HepG2 (cell line): ENCODE data around the gene GSTP1. TPM values are rescaled to one million over a fixed set of nuclear protein-coding genes. Genes with fewer than 3 reads are reported as not detected.
"Not testable (repeated sequence)": the region's sequence is repeated elsewhere in the genome, so short reads cannot be mapped to it uniquely, and the experiment has no call there.

Experiments used
- ATAC-seq: fragments of 200-7000 bp; cut with Tn5 transposase; 3 replicates; pipeline ENCODE4 v1.9.1; 2020; ENCODE audit warnings: mild to moderate bottlenecking, moderate library complexity
- BruUV-seq: library from RNA; stranded (reverse); fragments of 400-500 nt; replicated peaks from 2 replicates; lab custom pipeline; 2021; lab: Mats Ljungman, UMichigan
- CTCF ChIA-PET: fragments of 300-600 bp; formaldehyde crosslinking; extraction: SDS; loops from one replicate; lab custom pipeline; 2021; ENCODE audit warnings: low total read pairs, inconsistent platforms, low intra/inter-chr PET ratio; lab: Yijun Ruan, JAX
- POLR2A ChIA-PET: fragments of 350-600 bp; sonication (Branson Sonifier 250); formaldehyde crosslinking; loops from one replicate; lab custom pipeline; 2020; ENCODE audit warnings: antibody characterized with exemption, inconsistent platforms; lab: Yijun Ruan, JAX
- DNase-seq: peaks from one replicate; pipeline ENCODE4 v3.0.0-alpha.2; 2015; ENCODE audit warnings: low spot score
- FAIRE-seq: peaks from 3 replicates; lab custom pipeline; 2011; peaks lifted over from hg19 to GRCh38; lab: Jason Lieb, UNC
- H2AFZ ChIP-seq: one replicate; pipeline ENCODE4 v1.6.1; 2011; ENCODE audit warnings: low read length, inconsistent platforms
- H3K27ac ChIP-seq: fragments of 300-600 bp; 3 replicates; pipeline ENCODE4 v1.8.0; 2011; ENCODE audit warnings: mixed run types, mild to moderate bottlenecking, mixed read lengths, low read length, inconsistent platforms; ENCODE audit not compliant: insufficient read depth; ENCODE audit errors: extremely low read length
- H3K27me3 ChIP-seq, 2 experiments: fragments of 200-600 bp in 1 of 2; 2 replicates in 1 of 2; 3 replicates in 1 of 2; pipeline versions ENCODE4 v1.6.0 to v1.8.0; 2011; ENCODE audit warnings: low read length in 2 of 2, mild to moderate bottlenecking in 2 of 2, moderate library complexity in 2 of 2, inconsistent platforms in 1 of 2; ENCODE audit not compliant: insufficient read depth in 2 of 2, control insufficient read depth in 1 of 2
- H3K36me3 ChIP-seq, 2 experiments: fragments of 200-600 bp in 1 of 2; replicated peaks in 1 of 2; 2 replicates in 1 of 2; 3 replicates in 1 of 2; pipeline versions ENCODE4 v1.5.1 to v1.8.0; 2011; ENCODE audit warnings: low read length in 2 of 2, inconsistent platforms in 1 of 2; ENCODE audit not compliant: insufficient read depth in 2 of 2, control insufficient read depth in 1 of 2
- H3K4me1 ChIP-seq: 2 replicates; pipeline ENCODE4 v1.5.1; 2012; ENCODE audit warnings: low read length, inconsistent platforms; ENCODE audit not compliant: insufficient read depth
- H3K4me2 ChIP-seq: 2 replicates; pipeline ENCODE4 v1.6.0; 2011; ENCODE audit warnings: low read depth, low read length, inconsistent platforms
- H3K4me3 ChIP-seq, 3 experiments: fragments of 200-600 bp in 1 of 3; sonication (generic), shearing (Covaris generic) in 1 of 3; replicated peaks in 1 of 3; 2 replicates each; pipeline ENCODE4 v1.5.1; 2011 to 2016; ENCODE audit warnings: low read length in 3 of 3, inconsistent platforms in 2 of 3, low read depth in 2 of 3, mild to moderate bottlenecking in 2 of 3, control low read depth in 1 of 3, mixed read lengths in 1 of 3; ENCODE audit not compliant: insufficient read depth in 1 of 3
- H3K79me2 ChIP-seq: one replicate; pipeline ENCODE4 v1.6.1; 2011; ENCODE audit warnings: low read length, inconsistent platforms; ENCODE audit not compliant: insufficient read depth
- H3K9ac ChIP-seq: 2 replicates; pipeline ENCODE4 v1.6.0; 2011; ENCODE audit warnings: mild to moderate bottlenecking, low read depth, low read length, inconsistent platforms; ENCODE audit not compliant: insufficient read depth
- H3K9me3 ChIP-seq: 2 replicates; pipeline ENCODE4 v1.5.1; 2012; ENCODE audit warnings: mild to moderate bottlenecking, low read length
- H4K20me1 ChIP-seq: 2 replicates; pipeline ENCODE4 v1.6.0; 2011; ENCODE audit warnings: inconsistent platforms, mild to moderate bottlenecking, low read length, moderate library complexity; ENCODE audit not compliant: insufficient read depth
- NFYB ChIP-seq: sonication (generic); formaldehyde crosslinking; IDR thresholded peaks from 2 replicates; pipeline ENCODE4 v1.4.0; 2020; ENCODE audit warnings: missing genetic modification reagents
- NFYC ChIP-seq: IDR thresholded peaks from 2 replicates; pipeline ENCODE4 v1.6.1; 2016; ENCODE audit warnings: missing genetic modification reagents, missing compliant biosample characterization
- WGBS: methylation state at CpG from one replicate; pipeline ENCODE4 v1.1.6; 2017; ENCODE audit warnings: low lambda C conversion rate; 5-methylcytosine and 5-hydroxymethylcytosine counted together
- in situ Hi-C: cut with HindIII; loops from 2 replicates; pipeline ENCODE4 v1.10.0; 2017; ENCODE audit warnings: low pct_unique_long_range_greater_than_20kb; ENCODE audit not compliant: extremely low pct_ligation_motif_present
- intact Hi-C: fragments of 100-400 bp; cut with micrococcal nuclease; formaldehyde crosslinking; loops from one replicate; pipeline ENCODE4 v1.10.0; 2022; ENCODE audit not compliant: unreplicated experiment
- polyA plus RNA-seq, 8 experiments: library from polyadenylated mRNA; depleted of rRNA in 3 of 8; stranded (reverse) in 7 of 8; unstranded in 1 of 8; fragments of >200 nt; fragmentation: Illumina TruSeq in 4 of 8; extraction: Trizol in 4 of 8; gene quantifications; 2 replicates each; pipeline versions ENCODE4 v1.2.1 to v1.2.3, GENCODE V29; 2011 to 2016; ENCODE audit warnings: low read depth in 4 of 8, missing spikeins in 1 of 8, mixed read lengths in 1 of 8; ENCODE audit not compliant: insufficient read depth in 1 of 8
- total RNA-seq, 5 experiments: library from RNA; depleted of rRNA; stranded (reverse); fragments of >200 nt; fragmentation: Illumina TruSeq; extraction: Trizol; gene quantifications; 2 replicates each; pipeline ENCODE4 v1.2.3, GENCODE V29; 2016; ENCODE audit warnings: low read depth in 1 of 5

GSTP1 gene
- total and polyA plus RNA-seq, 2 of the 13 experiments (the other 11 are each of a cell fraction or from before 2014, with no cell fraction given), result not detected

DNA sequence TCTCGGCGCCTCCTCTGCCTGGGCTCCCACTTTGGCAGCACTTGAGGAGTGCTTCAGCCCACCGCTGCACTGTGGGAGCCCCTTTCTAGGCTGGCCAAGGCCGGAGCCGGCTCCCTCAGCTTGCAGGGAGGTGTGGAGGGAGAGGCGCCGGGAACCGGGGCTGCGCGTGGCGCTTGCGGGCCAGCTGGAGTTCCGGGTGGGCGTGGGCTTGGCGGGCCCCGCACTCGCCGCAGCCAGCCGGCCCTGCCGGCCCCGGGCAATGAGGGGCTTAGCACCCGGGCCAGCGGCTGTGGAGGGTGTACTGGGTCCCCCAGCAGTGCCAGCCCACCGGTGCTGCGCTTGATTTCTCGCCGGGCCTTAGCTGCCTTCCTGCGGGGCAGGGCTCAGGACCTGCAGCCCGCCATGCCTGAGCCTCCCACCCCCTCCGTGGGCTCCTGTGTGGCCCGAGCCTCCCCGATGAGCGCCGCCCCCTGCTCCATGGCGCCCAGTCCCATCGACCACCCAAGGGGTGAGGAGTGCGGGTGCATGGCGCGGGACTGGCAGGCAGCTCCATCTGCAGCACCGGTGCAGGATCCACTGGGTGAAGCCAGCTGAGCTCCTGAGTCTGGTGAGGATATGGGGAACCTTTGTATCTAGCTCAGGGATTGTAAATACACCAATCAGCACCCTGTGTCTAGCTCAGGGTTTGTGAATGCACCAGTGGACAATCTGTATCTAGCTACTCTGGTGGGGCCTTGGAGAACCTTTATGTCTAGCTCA is 35.5 kb downstream of the GSTP1 start:
- H3K4me3 ChIP-seq, H3K9ac ChIP-seq, H2AFZ ChIP-seq, H3K4me2 ChIP-seq, H3K79me2 ChIP-seq, ATAC-seq, FAIRE-seq, H3K27ac ChIP-seq, BruUV-seq, intact Hi-C loops, H3K9me3 ChIP-seq, DNase-seq, H3K27me3 ChIP-seq, in situ Hi-C loops, H3K36me3 ChIP-seq, CTCF ChIA-PET, H4K20me1 ChIP-seq: not testable (repeated sequence)
- 99% methylated on average over 26 of the region's 40 CpGs for WGBS
- POLR2A ChIA-PET, result interaction anchor here (1.1 to 2.2 kb wide), 2 partner anchors 11 to 13 kb away, joined by 3 to 6 read pairs; no protein-coding TSS in a partner anchor
- H3K4me1 ChIP-seq, result peaks cover 57% of the 10 kb centered on the region

DNA sequence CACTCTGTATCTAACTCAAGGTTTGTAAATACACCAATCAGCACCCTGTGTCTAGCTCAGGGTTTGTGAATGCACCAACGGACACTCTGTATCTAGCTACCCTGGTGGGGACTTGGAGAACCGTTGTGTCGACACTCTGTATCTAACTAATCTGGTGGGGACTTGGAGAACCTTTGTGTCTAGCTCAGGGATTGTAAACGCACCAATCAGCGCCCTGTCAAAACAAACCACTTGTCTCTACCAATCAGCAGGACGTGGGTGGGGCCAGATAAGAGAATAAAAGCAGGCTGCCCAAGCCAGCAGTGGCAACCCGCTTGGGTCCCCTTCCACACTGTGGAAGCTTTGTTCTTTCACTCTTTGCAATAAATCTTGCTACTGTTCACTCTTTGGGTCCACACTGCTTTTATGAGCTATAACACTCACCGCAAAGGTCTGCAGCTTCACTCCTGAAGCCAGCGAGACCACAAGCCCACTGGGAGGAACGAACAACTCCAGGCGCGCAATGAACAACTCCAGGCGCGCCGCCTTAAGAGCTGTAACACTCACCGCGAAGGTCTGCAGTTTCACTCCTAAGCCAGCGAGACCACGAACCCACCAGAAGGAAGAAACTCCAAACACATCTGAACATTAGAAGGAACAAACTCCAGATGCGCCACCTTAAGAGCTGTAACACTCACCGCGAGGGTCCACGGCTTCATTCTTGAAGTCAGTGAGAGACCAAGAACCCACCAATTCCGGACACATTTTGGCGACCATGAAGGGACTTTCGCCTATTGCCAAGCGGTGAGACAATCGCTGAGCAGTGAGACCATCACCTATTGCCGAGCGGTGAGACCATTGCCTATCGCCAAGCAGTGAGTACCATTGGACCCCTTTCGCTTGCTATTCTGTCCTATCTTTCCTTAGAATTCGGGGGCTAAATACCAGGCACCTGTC is 36.3 kb downstream of the GSTP1 start:
- WGBS, result 95% methylated on average over 27 of the region's 33 CpGs
- H3K4me3 ChIP-seq, ATAC-seq, FAIRE-seq, H3K27me3 ChIP-seq, H3K9me3 ChIP-seq, H4K20me1 ChIP-seq, H3K27ac ChIP-seq, H3K79me2 ChIP-seq, intact Hi-C loops: not testable (repeated sequence)
- TF ChIP-seq NFYB, result peak; percentile 44
- TF ChIP-seq NFYC (CRISPR knock-in tag), result 0 out of 2 replicates have a peak, but pooled peaks have one; percentile 17
- TF ChIP-seq, all 625 proteins: peak for 2; not testable (repeated sequence) for 623
- POLR2A ChIA-PET, result interaction anchor here (1.1 to 2.2 kb wide), 2 partner anchors 10 to 12 kb away, joined by 3 to 6 read pairs; no protein-coding TSS in a partner anchor
- peaks cover 52% of the 10 kb centered on the region for H3K4me1 ChIP-seq
- CTCF ChIA-PET, H2AFZ ChIP-seq, H3K36me3 ChIP-seq, H3K4me2 ChIP-seq, BruUV-seq, DNase-seq, H3K9ac ChIP-seq, in situ Hi-C loops: not testable (repeated sequence)

DNA sequence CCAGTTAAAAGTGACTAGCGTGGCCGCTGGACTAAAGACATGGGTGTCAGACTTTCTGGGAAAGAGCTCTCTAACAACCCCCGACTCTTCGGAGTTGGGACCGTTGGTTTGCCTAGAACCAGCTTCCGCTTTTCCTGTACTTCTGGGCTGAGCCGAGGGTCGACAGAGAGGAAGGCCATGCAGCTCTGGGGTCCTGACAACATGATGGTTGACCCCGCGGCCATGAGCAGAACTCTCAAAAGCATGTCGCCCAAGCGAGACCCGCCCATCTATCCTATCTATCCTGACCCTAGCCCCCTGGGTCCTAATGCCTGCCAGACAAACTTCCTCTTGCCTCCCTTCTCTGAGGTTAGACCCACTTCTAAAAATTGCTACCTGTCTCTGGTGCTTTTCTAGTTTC is 37.0 kb downstream of the GSTP1 start:
- in situ Hi-C loops, H3K79me2 ChIP-seq, H3K4me2 ChIP-seq, intact Hi-C loops, ATAC-seq, H3K9ac ChIP-seq, CTCF ChIA-PET, H3K27ac ChIP-seq, H4K20me1 ChIP-seq, DNase-seq, BruUV-seq, H3K27me3 ChIP-seq, FAIRE-seq, H3K4me3 ChIP-seq, H2AFZ ChIP-seq, H3K36me3 ChIP-seq, H3K9me3 ChIP-seq: not testable (repeated sequence)
- POLR2A ChIA-PET, result interaction anchor here (2.2 kb wide), 1 partner anchor 10 kb away, joined by 6 read pairs; no protein-coding TSS in a partner anchor
- 85% methylated on average over 8 of the region's 13 CpGs for WGBS
- H3K4me1 ChIP-seq, result peaks cover 45% of the 10 kb centered on the region
